Lower leg skin (tissue), 4 donors: ENCODE results near the gene IQCF5. TPM values are rescaled to one million over a fixed set of nuclear protein-coding genes. Genes with fewer than 3 reads are reported as not detected.
"Not testable (repeated sequence)": the region's sequence is repeated elsewhere in the genome, so short reads cannot be mapped to it uniquely, and the experiment has no call there.

ENCODE experiments used
- DNase-seq, 2 donors: peaks; one replicate each; pipeline ENCODE4 v3.0.0-alpha.2; 2019; ENCODE audit warnings: low spot score in 2 of 2
- H3K4me3 ChIP-seq: fragments of 200-600 bp; sonication (generic); 2 replicates; pipeline ENCODE4 v1.5.1; 2017; ENCODE audit warnings: mild to moderate bottlenecking, low read depth; ENCODE audit not compliant: poor library complexity, severe bottlenecking
- CTCF ChIP-seq, 3 donors: fragments of 450-650 bp; IDR thresholded peaks; one replicate each; pipeline ENCODE4 v1.5.1; 2016; ENCODE audit warnings: antibody characterized with exemption in 3 of 3, mild to moderate bottlenecking in 3 of 3, moderate library complexity in 2 of 3
- POLR2A ChIP-seq, 2 donors: fragments of 450-650 bp; IDR thresholded peaks; one replicate each; pipeline ENCODE4 v1.6.1; 2016 to 2017; ENCODE audit warnings: antibody characterized with exemption in 2 of 2, mild to moderate bottlenecking in 1 of 2, moderate library complexity in 1 of 2
- WGBS, 2 donors: methylation state at CpG; one replicate each; pipeline ENCODE4 v1.1.5; 2018; 5-methylcytosine and 5-hydroxymethylcytosine counted together
- intact Hi-C: fragments of 100-400 bp; cut with DNase I; formaldehyde crosslinking; loops from one replicate; pipeline ENCODE4 v1.15.0; 2023; ENCODE audit warnings: low total_unique reads
- total RNA-seq, 4 donors: library from RNA; depleted of rRNA; stranded (reverse); fragments of >200 nt; gene quantifications; one replicate each; pipeline ENCODE4 v1.1.0, GENCODE V29; 2016

Gene IQCF5
- total RNA-seq, result not detected

GRCh38 chr3:51875501-51875900 lies at the start of gene IQCF5:
TSS of gene IQCF5 (minus strand) at chr3:51875601. CDS start at chr3:51875531, 70 bp downstream.
- WGBS, 2 donors, result 81 to 96% methylated on average over 4 of the region's 4 CpGs
- no peak for DNase-seq
- TF ChIP-seq CTCF (IDR thresholded peaks at IDR 0.05) (no peak), POLR2A (IDR thresholded peaks at IDR 0.05) (no peak)
- H3K4me3 ChIP-seq, result no peak within 1 kb of the TSS
- intact Hi-C loops, result no loop called here

GRCh38 chr3:51921081-51921578 lies 45.7 kb upstream of the IQCF5 start:
- DNase-seq, result peak in 1 of 2 donors; percentile 66
- no peak overlapping the region for H3K4me3 ChIP-seq
- WGBS, 2 donors, result 78% methylated on average over 11 of the region's 11 CpGs
- TF ChIP-seq POLR2A (IDR thresholded peaks at IDR 0.05), result no peak
- no peak for TF ChIP-seq CTCF (IDR thresholded peaks at IDR 0.05)
- intact Hi-C loops, result no loop called here

GRCh38 chr3:51916418-51916817 lies 41.0 kb upstream of the IQCF5 start:
- intact Hi-C loops, result no loop called here

GRCh38 chr3:51908026-51908425 lies 32.6 kb upstream of the IQCF5 start:
- WGBS, 2 donors, result 62 to 70% methylated on average over 4 of the region's 4 CpGs
- TF ChIP-seq POLR2A (IDR thresholded peaks at IDR 0.05), result no peak
- no peak for TF ChIP-seq CTCF (IDR thresholded peaks at IDR 0.05)
- intact Hi-C loops, result no loop called here
- no peak overlapping the region for H3K4me3 ChIP-seq
- no peak for DNase-seq

More at GRCh38 chr3:51916418-51916817, 41.0 kb upstream of the IQCF5 start:
- TF ChIP-seq CTCF (IDR thresholded peaks at IDR 0.05) (no peak), POLR2A (IDR thresholded peaks at IDR 0.05) (no peak)
- H3K4me3 ChIP-seq, result no peak overlapping the region
- DNase-seq, result no peak
- WGBS, 2 donors, result 45 to 50% methylated on average over 5 of the region's 5 CpGs

GRCh38 chr3:51904034-51904823 lies 28.8 kb upstream of the IQCF5 start:
- DNase-seq, result no peak
- 89 to 92% methylated on average over 2 of the region's 2 CpGs for WGBS, 2 donors
- H3K4me3 ChIP-seq, result no peak overlapping the region
- TF ChIP-seq POLR2A (IDR thresholded peaks at IDR 0.05) (no peak), CTCF (IDR thresholded peaks at IDR 0.05) (no peak)
- intact Hi-C loops, result no loop called here

GRCh38 chr3:51902361-51902760 lies 27.0 kb upstream of the IQCF5 start:
- intact Hi-C loops, H3K4me3 ChIP-seq, DNase-seq: not testable (repeated sequence)
- WGBS, 2 donors, result 53 to 61% methylated on average over 7 of the region's 7 CpGs

DNA sequence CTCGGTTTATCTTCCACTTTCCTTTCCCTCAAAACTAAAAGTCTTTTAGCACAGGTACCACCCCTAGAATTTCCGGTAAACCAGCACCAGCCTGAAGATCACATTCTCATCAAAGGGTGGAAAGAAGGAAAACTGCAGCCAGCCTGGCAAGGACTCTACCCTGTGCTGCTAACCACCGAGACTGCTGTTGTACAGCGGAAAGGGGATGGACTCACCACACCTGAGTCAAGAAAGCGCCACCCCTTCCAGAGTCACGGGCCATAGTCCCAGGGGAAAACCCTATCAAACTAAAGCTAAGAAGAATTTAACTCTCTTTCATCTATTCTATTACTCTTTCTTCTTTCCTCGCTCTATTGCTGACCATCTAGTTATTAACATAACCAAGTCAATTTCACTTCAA lies 24.6 kb upstream of the IQCF5 start:
- WGBS, 2 donors, result 61 to 67% methylated on average over 7 of the region's 7 CpGs
- H3K4me3 ChIP-seq, DNase-seq, intact Hi-C loops: not testable (repeated sequence)
